A673 (cell line): Measurements from ENCODE around the gene DAB1. TPM values are rescaled to one million over a fixed set of nuclear protein-coding genes. Genes with fewer than 3 reads are reported as not detected.

ENCODE experiments used
- BruUV-seq: library from RNA; stranded (reverse); fragments of 400-500 nt; replicated peaks from 2 replicates; lab custom pipeline; 2021; lab: Mats Ljungman, UMichigan
- CTCF ChIA-PET: fragments of 300-600 bp; sonication (Branson Sonifier 250); formaldehyde crosslinking; loops from one replicate; lab custom pipeline; 2022; ENCODE audit warnings: antibody characterized with exemption; lab: Charles Lee
- POLR2A ChIA-PET: fragments of 300-600 bp; sonication (Branson Sonifier 250); formaldehyde crosslinking; loops from one replicate; lab custom pipeline; 2022; ENCODE audit warnings: antibody characterized with exemption; ENCODE audit not compliant: low non-redundant PET; lab: Charles Lee
- DNase-seq: peaks from one replicate; pipeline ENCODE4 v3.0.0-alpha.2; 2015; ENCODE audit warnings: low spot score
- H3K27ac ChIP-seq: fragments of 200-600 bp; sonication (generic); 2 replicates; pipeline ENCODE4 v1.5.1; 2016; ENCODE audit warnings: mixed run types, low read depth, mild to moderate bottlenecking, mixed read lengths, antibody characterized with exemption, low read length; ENCODE audit not compliant: poor library complexity, severe bottlenecking
- H3K27me3 ChIP-seq: fragments of 200-600 bp; sonication (generic); replicated peaks from 2 replicates; pipeline ENCODE4 v1.6.1; 2017; ENCODE audit warnings: mixed run types, low read depth, mild to moderate bottlenecking, mixed read lengths, antibody characterized with exemption, low read length; ENCODE audit not compliant: insufficient read depth, poor library complexity
- H3K36me3 ChIP-seq: fragments of 200-600 bp; sonication (generic); 2 replicates; pipeline ENCODE4 v1.6.1; 2016; ENCODE audit warnings: mixed run types, mild to moderate bottlenecking, mixed read lengths, antibody characterized with exemption, low read length; ENCODE audit not compliant: insufficient read depth, poor library complexity, severe bottlenecking
- H3K4me1 ChIP-seq: fragments of 200-600 bp; sonication (generic); 2 replicates; pipeline ENCODE4 v1.6.1; 2017; ENCODE audit warnings: mixed run types, mild to moderate bottlenecking, mixed read lengths, antibody characterized with exemption, low read length; ENCODE audit not compliant: insufficient read depth, poor library complexity, severe bottlenecking
- H3K4me3 ChIP-seq: fragments of 200-600 bp; sonication (generic); 2 replicates; pipeline ENCODE4 v1.5.1; 2016; ENCODE audit warnings: low read depth, mixed run types, mild to moderate bottlenecking, mixed read lengths, low read length; ENCODE audit not compliant: poor library complexity, severe bottlenecking
- H3K9me3 ChIP-seq: fragments of 200-600 bp; sonication (generic); 2 replicates; pipeline ENCODE4 v1.6.1; 2016; ENCODE audit warnings: mixed run types, low read depth, mild to moderate bottlenecking, mixed read lengths, antibody characterized with exemption, low read length; ENCODE audit not compliant: poor library complexity, severe bottlenecking
- CTCF ChIP-seq: fragments of 300-800, 200-600 bp; sonication (generic); conservative IDR thresholded peaks from 2 replicates; pipeline ENCODE4 v1.5.1; 2017; ENCODE audit warnings: low read depth, mild to moderate bottlenecking, antibody characterized with exemption, low read length, moderate library complexity, mixed read lengths
- EZH2 ChIP-seq: fragments of 200-600 bp; sonication (generic); IDR thresholded peaks from 2 replicates; pipeline ENCODE4 v1.6.1; 2017; ENCODE audit warnings: borderline replicate concordance, low read depth, mild to moderate bottlenecking, mixed read lengths, antibody characterized with exemption, low read length; ENCODE audit not compliant: poor library complexity, severe bottlenecking
- intact Hi-C: fragments of 100-400 bp; cut with micrococcal nuclease; formaldehyde crosslinking; loops from one replicate; pipeline ENCODE4 v1.10.0; 2022; ENCODE audit not compliant: unreplicated experiment
- total RNA-seq: library from RNA; stranded (reverse); gene quantifications from 2 replicates; pipeline ENCODE4 v1.2.3, GENCODE V29; 2021

Gene DAB1
- total RNA-seq, 1 experiment from 2014 or later: 112 TPM

DNA sequence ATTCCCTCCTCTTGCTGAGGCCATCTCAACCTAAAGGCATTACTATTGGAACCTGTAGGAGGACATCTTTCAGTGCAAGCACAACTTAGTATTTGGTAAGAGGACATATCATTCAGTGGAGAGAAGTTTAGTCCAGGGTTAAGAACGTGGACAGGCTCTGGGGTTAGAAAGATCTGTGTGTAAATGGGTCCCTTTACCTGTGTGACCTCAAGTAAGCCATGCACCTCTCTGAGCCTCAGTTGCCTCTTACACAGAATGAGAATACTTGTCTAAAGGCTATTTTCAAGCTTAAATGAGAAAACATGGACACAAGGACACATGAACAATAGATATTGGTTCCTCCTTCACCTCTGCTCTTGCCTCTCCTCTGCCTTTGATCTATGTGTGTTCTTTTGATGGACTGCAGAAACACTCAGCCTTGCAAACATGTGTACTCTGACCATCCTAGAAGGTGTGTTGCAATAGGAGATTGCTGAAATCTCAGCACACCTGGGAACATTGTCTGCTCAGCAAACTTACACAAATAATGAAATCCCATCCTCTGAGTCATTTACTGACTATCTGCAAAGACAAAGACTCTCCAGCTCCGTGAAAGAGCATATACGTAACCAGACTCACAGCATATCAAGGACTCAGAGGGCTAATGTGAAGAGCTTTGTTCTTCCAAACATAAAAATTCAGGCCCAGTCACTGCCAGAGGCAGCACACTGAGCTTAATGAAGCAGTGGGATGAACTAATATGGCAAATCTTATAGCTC, 143.8 kb downstream of the DAB1 start:
- Histone ChIP-seq H3K27me3 (no peaks in the 10 kb centered on the region), H3K4me3 (no peak overlapping the region), H3K36me3 (no peaks in the 10 kb centered on the region), H3K9me3 (no peaks in the 10 kb centered on the region), H3K4me1 (peaks cover 14% of the 10 kb centered on the region), H3K27ac (no peak overlapping the region)
- DNase-seq: no peak
- CTCF ChIA-PET: interaction anchor here (0.6 kb wide), 1 partner anchor 426 kb away, joined by 3 read pairs; no protein-coding TSS in a partner anchor
- intact Hi-C loops: no loop called here
- TF ChIP-seq CTCF (no peak), EZH2 (no peak)
- BruUV-seq: no TSS peak
- POLR2A ChIA-PET: no interaction called here

- no peak for DNase-seq
- Histone ChIP-seq H3K27me3 (no peaks in the 10 kb centered on the region), H3K36me3 (no peaks in the 10 kb centered on the region), H3K27ac (no peak overlapping the region), H3K4me1 (peaks cover 27% of the 10 kb centered on the region), H3K9me3 (no peaks in the 10 kb centered on the region), H3K4me3 (no peak overlapping the region)
- ChIA-PET POLR2A (no interaction called here), CTCF (no interaction called here)
- intact Hi-C loops: no loop called here
- no TSS peak for BruUV-seq
- TF ChIP-seq EZH2 (no peak), CTCF (no peak)
Observed at GRCh38 chr1:57278558-57278957, 145.3 kb downstream of the DAB1 start.

GRCh38 chr1:57277681-57278080, 146.2 kb downstream of the DAB1 start:
- no peak for DNase-seq
- Histone ChIP-seq H3K36me3 (no peaks in the 10 kb centered on the region), H3K9me3 (no peaks in the 10 kb centered on the region), H3K27me3 (no peaks in the 10 kb centered on the region), H3K4me3 (no peak overlapping the region), H3K4me1 (peaks cover 33% of the 10 kb centered on the region), H3K27ac (no peak overlapping the region)
- ChIA-PET CTCF (no interaction called here), POLR2A (no interaction called here)
- no peak for TF ChIP-seq CTCF
- TF ChIP-seq EZH2: no peak
- intact Hi-C loops: no loop called here
- BruUV-seq: no TSS peak
